Gastroesophageal sphincter (tissue), 4 donors: ENCODE results near the gene KANK2. TPM values are rescaled to one million over a fixed set of nuclear protein-coding genes. Genes with fewer than 3 reads are reported as not detected.

ENCODE experiments used
- ATAC-seq: fragments of 150-250 bp; one replicate; pipeline ENCODE4 v1.9.1; 2016; ENCODE audit warnings: mild to moderate bottlenecking, moderate library complexity
- H3K27ac ChIP-seq, 4 donors: fragments of 200-600 bp; sonication (generic) in 3 of 4; 1 replicate in 3 of 4; 2 replicates in 1 of 4; pipeline ENCODE4 v1.5.1; 2016 to 2019
- H3K27me3 ChIP-seq: fragments of 200-600 bp; sonication (generic); one replicate; pipeline ENCODE4 v1.5.1; 2019
- H3K36me3 ChIP-seq, 2 donors: fragments of 200-600 bp; sonication (generic); one replicate each; pipeline ENCODE4 v1.5.1; 2019; ENCODE audit warnings: control low read depth in 1 of 2
- H3K4me1 ChIP-seq, 3 donors: fragments of 200-600 bp; sonication (generic); 1 replicate in 2 of 3; 2 replicates in 1 of 3; pipeline ENCODE4 v1.5.1; 2016 to 2019; ENCODE audit warnings: control low read depth in 2 of 3
- H3K4me3 ChIP-seq, 2 donors: fragments of 200-600 bp; sonication (generic); one replicate each; pipeline ENCODE4 v1.5.1; 2019; ENCODE audit warnings: mild to moderate bottlenecking in 1 of 2, moderate library complexity in 1 of 2
- H3K9me3 ChIP-seq, 3 donors: fragments of 200-600 bp; sonication (generic); one replicate each; pipeline ENCODE4 v1.5.1; 2017 to 2019; ENCODE audit warnings: control low read depth in 2 of 3
- CTCF ChIP-seq, 4 experiments: fragments of 200-600 bp in 2 of 4; fragments of 450-650 bp in 2 of 4; sonication (generic) in 1 of 4; IDR thresholded peaks; one replicate each; pipeline ENCODE4 v1.5.1; 2017 to 2019; ENCODE audit warnings: antibody characterized with exemption in 4 of 4, mild to moderate bottlenecking in 2 of 4, moderate library complexity in 2 of 4
- EP300 ChIP-seq: sonication (generic); formaldehyde crosslinking; IDR thresholded peaks from one replicate; pipeline ENCODE4 v1.6.1; 2017; ENCODE audit warnings: antibody characterized with exemption, mild to moderate bottlenecking
- POLR2A ChIP-seq, 2 donors: fragments of 450-650 bp; IDR thresholded peaks; one replicate each; pipeline ENCODE4 v1.6.1; 2017; ENCODE audit warnings: antibody characterized with exemption in 2 of 2, mild to moderate bottlenecking in 2 of 2, moderate library complexity in 1 of 2
- POLR2AphosphoS5 ChIP-seq: sonication (generic); formaldehyde crosslinking; IDR thresholded peaks from one replicate; pipeline ENCODE4 v1.6.1; 2017; ENCODE audit warnings: antibody characterized with exemption
- WGBS, 2 donors: methylation state at CpG; one replicate each; pipeline ENCODE4 v1.1.5; 2018; ENCODE audit warnings: low coverage in 1 of 2; 5-methylcytosine and 5-hydroxymethylcytosine counted together
- total RNA-seq, 4 donors: library from RNA; depleted of rRNA; stranded (reverse); fragments of >200 nt; gene quantifications; one replicate each; pipeline ENCODE4 v1.1.0, GENCODE V29; 2016

KANK2 gene
- total RNA-seq, 4 donors from 2014 or later, result 913 to 1,808 (median 1,065) TPM

- TF ChIP-seq CTCF (IDR thresholded peaks at IDR 0.05), result no peak
- no peak for TF ChIP-seq EP300
- TF ChIP-seq POLR2A (IDR thresholded peaks at IDR 0.05), result no peak
- no peak for TF ChIP-seq POLR2AphosphoS5
- WGBS, 2 donors, result 97 to 100% methylated on average over 2 to 3 of the region's 3 CpGs
- Histone ChIP-seq H3K27ac (no peak overlapping the region), H3K36me3 (peaks cover 0 to 82% of the 10 kb centered on the region in 2 donors), H3K4me1 (no peaks in the 10 kb centered on the region), H3K4me3 (no peak overlapping the region), H3K9me3 (peaks cover 0 to 15% (median 0%) of the 10 kb centered on the region in 3 donors), H3K27me3 (no peaks in the 10 kb centered on the region)
- no peak for ATAC-seq
Observed at GRCh38 chr19:11223200-11223599, 25.9 kb upstream of the KANK2 start.

- no peaks in the 10 kb centered on the region for H3K27me3 ChIP-seq
- ATAC-seq, result no peak
- no peak for TF ChIP-seq EP300
- no peak for TF ChIP-seq POLR2A (IDR thresholded peaks at IDR 0.05)
- no peak for TF ChIP-seq CTCF (IDR thresholded peaks at IDR 0.05)
- TF ChIP-seq POLR2AphosphoS5, result no peak
- no peak overlapping the region for H3K4me3 ChIP-seq
- no peaks in the 10 kb centered on the region for H3K4me1 ChIP-seq
- H3K9me3 ChIP-seq, result peaks cover 0 to 15% (median 0%) of the 10 kb centered on the region in 3 donors
- H3K36me3 ChIP-seq, result peaks cover 0 to 84% of the 10 kb centered on the region in 2 donors
- no peak overlapping the region for H3K27ac ChIP-seq
- WGBS, 2 donors, result 100% methylated on average over 1 of the region's 3 CpGs; no CpG with 5 or more reads in 1 of the 2 donors
Observed at GRCh38 chr19:11221082-11221598, 23.8 kb upstream of the KANK2 start.

- Histone ChIP-seq H3K4me1 (no peaks in the 10 kb centered on the region), H3K4me3 (no peak overlapping the region), H3K27ac (no peak overlapping the region), H3K9me3 (no peaks in the 10 kb centered on the region), H3K36me3 (peaks cover 0 to 81% of the 10 kb centered on the region in 2 donors), H3K27me3 (no peaks in the 10 kb centered on the region)
- TF ChIP-seq POLR2A (IDR thresholded peaks at IDR 0.05), result no peak
- TF ChIP-seq CTCF (IDR thresholded peaks at IDR 0.05), result no peak
- TF ChIP-seq EP300, result no peak
- no peak for TF ChIP-seq POLR2AphosphoS5
- no peak for ATAC-seq
- WGBS, 2 donors, result 90 to 100% methylated on average over 1 to 2 of the region's 6 CpGs
Observed at GRCh38 chr19:11214387-11214786, 17.0 kb upstream of the KANK2 start.

GRCh38 chr19:11210656-11210928 is 13.2 kb upstream of the KANK2 start:
- ATAC-seq, result no peak
- Histone ChIP-seq H3K9me3 (no peaks in the 10 kb centered on the region), H3K4me3 (no peak overlapping the region), H3K27me3 (no peaks in the 10 kb centered on the region), H3K4me1 (peaks cover 0 to 2% (median 0%) of the 10 kb centered on the region in 3 donors), H3K36me3 (peaks cover 0 to 74% of the 10 kb centered on the region in 2 donors), H3K27ac (no peak overlapping the region)
- WGBS, 2 donors, result 88 to 100% methylated on average over 1 of the region's 1 CpG
- TF ChIP-seq EP300 (no peak), POLR2AphosphoS5 (no peak), POLR2A (IDR thresholded peaks at IDR 0.05) (no peak), CTCF (IDR thresholded peaks at IDR 0.05) (no peak)

GRCh38 chr19:11209839-11210655 is 12.7 kb upstream of the KANK2 start:
- H3K9me3 ChIP-seq, result no peaks in the 10 kb centered on the region
- no peak overlapping the region for H3K4me3 ChIP-seq
- H3K36me3 ChIP-seq, result peaks cover 0 to 68% of the 10 kb centered on the region in 2 donors
- H3K27ac ChIP-seq, result peak overlapping the region in 2 of 4 donors; percentile 35 to 47
- TF ChIP-seq EP300 (no peak), POLR2AphosphoS5 (no peak), CTCF (IDR thresholded peaks at IDR 0.05) (no peak), POLR2A (IDR thresholded peaks at IDR 0.05) (no peak)
- no peak for ATAC-seq
- H3K27me3 ChIP-seq, result no peaks in the 10 kb centered on the region
- WGBS, 2 donors, result 72% methylated on average over 2 of the region's 2 CpGs; no CpG with 5 or more reads in 1 of the 2 donors
- peaks cover 0 to 7% (median 2%) of the 10 kb centered on the region in 3 donors for H3K4me1 ChIP-seq
